Fibroblast of upper back skin (primary cell): Measurements from ENCODE around the gene TSPAN31.

Experiments
- DNase-seq: peaks from one replicate; pipeline ENCODE4 v3.0.0-alpha.2; 2013

The TSPAN31 gene

GRCh38 chr12:57736741-57737466 is 7.9 kb upstream of the TSPAN31 start:
- DNase-seq, result no peak

GRCh38 chr12:57737467-57738460 is 7.1 kb upstream of the TSPAN31 start:
- DNase-seq, result no peak

DNA sequence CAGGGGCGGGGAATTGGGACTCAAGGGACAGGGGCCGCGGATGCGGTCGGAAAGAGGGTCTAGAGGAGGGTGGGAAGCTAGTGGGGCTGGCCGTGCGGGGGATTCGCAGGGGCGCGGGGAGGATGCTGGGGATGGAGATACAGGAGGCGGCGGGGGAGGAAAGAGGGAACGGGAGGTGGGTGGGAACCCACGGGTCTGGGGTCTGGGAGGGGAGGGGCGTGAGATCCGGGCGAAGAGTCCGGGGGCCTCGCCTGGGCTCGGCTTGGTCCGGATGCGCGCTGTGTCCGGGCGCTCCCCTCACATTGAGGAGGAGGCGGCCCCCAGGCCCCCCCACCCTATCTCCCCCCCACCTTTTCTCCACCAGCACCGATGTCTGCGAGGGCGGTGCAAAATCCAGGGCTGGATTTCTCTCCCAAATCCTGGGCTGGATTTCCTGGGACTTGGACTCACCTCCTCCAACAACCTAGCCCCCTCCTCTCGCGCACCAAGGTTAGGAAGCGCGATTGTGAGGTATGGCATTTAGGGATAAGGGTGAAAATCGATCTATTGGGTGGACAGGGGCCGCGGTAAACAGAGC is 6.1 kb upstream of the TSPAN31 start, which contains the start of gene AGAP2:
AGAP2 (minus strand) TSS at position 82 of the 577 bp plus-strand sequence. CDS start 496 bp downstream, outside the sequence.
- DNase-seq, result no peak

DNA sequence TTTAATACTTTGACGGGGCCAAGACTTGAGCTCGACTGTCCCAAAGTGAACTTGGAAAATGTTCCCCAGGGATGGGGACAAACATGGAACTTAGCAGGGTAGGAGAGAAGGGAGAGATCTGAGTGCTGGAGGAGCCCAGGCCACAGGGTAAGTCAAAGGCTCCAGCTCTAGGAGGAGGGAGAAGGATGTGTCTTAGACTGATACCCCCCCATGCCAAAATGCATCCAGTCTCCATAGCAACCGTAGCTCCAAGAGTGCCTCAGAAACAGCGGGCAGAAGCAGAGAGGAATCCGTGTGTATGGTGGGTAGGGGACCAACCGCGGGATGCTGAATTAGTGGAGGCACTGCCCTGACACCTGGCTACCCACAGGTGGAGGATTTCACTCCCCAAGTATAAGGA is 5.5 kb upstream of the TSPAN31 start:
- no peak for DNase-seq

GRCh38 chr12:57739914-57740538 is 4.8 kb upstream of the TSPAN31 start:
- DNase-seq, result no peak

- DNase-seq, result no peak
Observed at GRCh38 chr12:57740656-57741412, 4.0 kb upstream of the TSPAN31 start.

GRCh38 chr12:57741413-57741789 is 3.4 kb upstream of the TSPAN31 start:
- no peak for DNase-seq

- DNase-seq, result no peak
Observed at GRCh38 chr12:57741844-57742738, 2.7 kb upstream of the TSPAN31 start.

DNA sequence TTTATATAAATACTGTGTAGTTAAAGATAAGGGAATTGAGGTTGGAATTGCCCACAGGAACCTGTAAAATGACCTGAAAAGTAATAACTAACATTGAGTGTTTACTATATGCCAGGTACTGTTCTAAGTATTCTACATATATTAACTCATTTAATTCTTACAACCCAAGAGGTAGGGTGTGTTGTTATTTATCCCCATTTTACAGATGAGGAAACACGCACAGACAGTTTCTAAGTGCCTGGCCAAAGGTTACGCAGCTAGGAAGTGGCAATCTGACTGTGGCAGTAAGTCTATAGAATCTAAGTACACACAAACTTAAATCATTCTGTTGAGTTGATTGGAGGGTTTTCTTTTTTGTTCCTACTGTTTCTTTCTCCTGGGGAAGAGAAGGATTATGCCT is 1.1 kb upstream of the TSPAN31 start:
- no peak for DNase-seq

DNA sequence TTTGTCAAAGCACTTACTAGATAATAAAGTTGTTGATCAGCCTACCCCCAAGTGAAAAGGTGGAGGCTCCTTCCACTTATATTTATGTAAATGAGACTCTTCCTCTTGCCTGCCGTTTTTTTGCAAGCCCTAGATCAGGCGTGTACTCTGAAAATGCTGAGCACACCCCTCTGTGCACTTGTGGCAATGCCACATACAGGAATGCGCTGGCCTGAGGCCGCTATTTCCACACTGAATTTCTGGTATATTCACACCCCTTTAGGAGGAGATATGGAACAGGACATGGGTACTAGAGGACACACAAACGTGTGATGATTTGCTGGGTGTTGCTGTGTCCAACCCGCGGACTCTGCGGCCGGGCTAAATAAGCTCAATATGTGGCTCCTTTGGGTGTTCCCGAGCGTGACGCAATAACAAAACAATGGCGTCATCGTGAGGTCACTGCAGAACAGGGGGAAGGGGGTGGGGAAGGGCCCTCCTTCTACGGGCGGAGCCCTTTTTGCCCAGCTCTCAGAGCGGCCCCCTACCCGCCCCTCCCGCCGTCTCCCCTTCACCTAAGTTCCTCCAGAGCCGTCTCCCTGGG is 554 bp upstream of the TSPAN31 start:
- no peak for DNase-seq

- no peak for DNase-seq
Observed at GRCh38 chr12:57745485-57745881, 644 bp downstream of the TSPAN31 start.

DNA sequence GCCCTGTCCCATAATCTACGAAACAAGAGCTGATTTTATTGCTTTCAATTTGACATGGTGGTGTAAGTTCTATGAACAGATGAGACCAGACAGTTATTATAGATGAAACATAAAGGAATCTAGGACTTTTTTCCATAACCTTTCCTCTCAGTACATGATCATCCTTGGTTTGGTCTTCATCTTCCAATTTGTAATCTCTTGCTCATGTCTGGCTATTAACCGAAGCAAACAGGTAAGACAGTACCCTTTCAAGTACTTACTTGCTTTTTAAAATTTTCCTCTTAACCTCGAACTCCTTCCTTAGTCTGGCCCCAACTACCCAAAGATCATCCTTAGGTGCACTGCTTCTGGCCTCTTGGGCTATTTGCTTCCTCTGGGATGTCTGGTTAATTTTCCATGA is 1.2 kb downstream of the TSPAN31 start:
- no peak for DNase-seq

- no peak for DNase-seq
Observed at GRCh38 chr12:57749061-57749460, 4.2 kb downstream of the TSPAN31 start.

GRCh38 chr12:57750561-57751431 is 6.0 kb downstream of the TSPAN31 start:
- no peak for DNase-seq

- DNase-seq, result no peak
Observed at GRCh38 chr12:57751432-57751787, 6.6 kb downstream of the TSPAN31 start.

DNA sequence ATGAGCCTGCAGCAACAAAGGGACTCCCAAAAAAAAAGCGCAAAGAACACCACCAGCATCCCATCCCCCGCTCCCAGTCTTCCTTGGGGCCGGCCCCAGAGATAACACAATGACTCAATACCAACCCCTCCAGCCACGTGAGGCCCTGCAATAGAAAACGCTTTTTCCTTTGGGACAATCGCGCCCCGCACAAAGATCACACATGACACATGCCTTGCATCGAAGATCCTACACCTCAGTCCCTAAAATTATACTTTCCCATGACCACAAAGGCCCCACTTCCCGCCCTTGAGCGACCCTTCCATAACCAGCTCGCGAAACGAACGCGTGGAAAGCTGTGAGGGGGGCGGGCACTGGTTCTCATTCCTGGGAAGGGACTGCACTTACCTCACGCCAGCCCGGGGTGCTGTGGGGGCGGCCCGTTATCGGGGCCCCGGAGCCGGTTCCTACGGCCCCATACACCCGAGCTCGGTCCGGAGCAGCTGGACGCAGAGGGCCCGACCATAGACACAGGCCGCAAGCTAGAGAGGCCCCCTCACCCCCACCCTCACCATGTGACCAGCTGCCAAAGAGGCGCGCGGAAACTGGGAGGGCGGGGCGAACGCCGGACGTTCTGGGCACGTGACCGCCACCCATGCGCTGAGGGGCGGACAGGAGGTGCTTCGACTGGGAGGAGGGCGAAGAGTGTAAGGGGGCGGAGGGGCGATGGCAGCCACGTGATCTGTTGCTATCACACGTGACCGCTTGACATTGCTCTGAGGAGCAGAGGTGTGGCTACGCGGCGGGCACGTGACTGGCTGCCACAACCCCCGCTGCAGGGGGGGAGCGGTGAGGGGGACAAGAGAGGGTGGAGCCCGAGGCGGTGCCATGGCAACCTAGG is 7.2 kb downstream of the TSPAN31 start, which contains the start of gene CDK4:
CDK4 (minus strand) TSS at position 523 of the 880 bp plus-strand sequence. CDS start 593 bp downstream, outside the sequence.
- DNase-seq, result peak; percentile 100

DNA sequence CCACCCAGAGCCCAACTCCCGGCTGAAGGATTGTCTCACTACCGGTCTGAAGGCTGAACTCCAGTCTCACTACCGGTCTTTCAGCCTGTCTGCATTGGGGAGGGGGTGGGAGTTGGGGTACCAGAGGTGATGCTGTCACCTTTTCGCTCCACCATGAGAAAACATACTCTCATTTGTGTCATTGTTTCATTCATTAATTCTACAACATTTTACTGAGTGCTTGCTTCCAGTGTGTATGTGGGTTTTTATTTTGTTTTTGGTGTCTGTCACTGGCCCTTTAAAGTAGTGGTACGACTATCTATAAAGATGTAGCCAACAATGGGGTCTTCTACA is 7.8 kb downstream of the TSPAN31 start:
- no peak for DNase-seq

DNA sequence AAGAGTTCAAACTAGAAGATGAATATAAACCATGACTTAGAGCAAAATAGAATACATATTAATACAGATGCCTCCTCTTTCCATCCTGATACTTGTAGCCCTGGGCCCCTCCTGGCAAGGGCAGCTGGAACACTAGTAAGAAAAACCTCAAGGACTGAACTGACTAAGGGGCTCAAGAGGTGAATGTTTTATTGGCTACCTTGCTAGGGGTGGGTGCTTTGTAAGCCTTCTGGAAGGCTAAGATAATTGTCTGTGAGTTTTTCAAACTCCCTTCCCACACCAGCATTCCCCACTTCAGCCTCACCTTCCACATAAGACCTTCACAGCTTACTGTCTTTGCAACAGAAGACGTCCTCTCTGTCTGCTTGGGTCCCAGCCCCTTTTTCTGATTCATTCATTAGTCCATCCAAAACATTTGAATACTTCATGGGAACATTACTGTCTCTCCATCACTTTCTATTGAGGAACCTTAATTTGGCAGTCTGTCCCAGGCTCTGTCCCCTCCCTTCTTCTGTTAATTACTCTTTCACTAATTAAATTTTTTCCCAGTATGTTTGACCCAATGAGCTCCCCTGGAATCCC is 9.0 kb downstream of the TSPAN31 start:
- no peak for DNase-seq
